H9 (cell line): ENCODE results near the gene DPPA2. TPM values are rescaled to one million over a fixed set of nuclear protein-coding genes. Genes with fewer than 3 reads are reported as not detected.

Source experiments
- DNase-seq: peaks from one replicate; pipeline ENCODE4 v3.0.0-alpha.2; 2017
- H2AFZ ChIP-seq: one replicate; pipeline ENCODE4 v1.6.1; 2013; ENCODE audit warnings: mild to moderate bottlenecking, low read length, control low read depth, moderate library complexity
- H2AK5ac ChIP-seq: 2 replicates; pipeline ENCODE4 v1.6.1; 2013; ENCODE audit warnings: low read length, control low read depth, mixed read lengths; ENCODE audit not compliant: insufficient read length
- H2BK120ac ChIP-seq: one replicate; pipeline ENCODE4 v1.6.1; 2013; ENCODE audit warnings: low read depth, mild to moderate bottlenecking, low read length, control low read depth, inconsistent platforms; ENCODE audit not compliant: poor library complexity, severe bottlenecking
- H2BK12ac ChIP-seq: 2 replicates; pipeline ENCODE4 v1.6.1; 2013; ENCODE audit warnings: low read length, control low read depth, mixed read lengths, low read depth; ENCODE audit not compliant: insufficient read length
- H2BK15ac ChIP-seq: 2 replicates; pipeline ENCODE4 v1.6.1; 2013; ENCODE audit warnings: low read depth, low read length, control low read depth
- H2BK20ac ChIP-seq: one replicate; pipeline ENCODE4 v1.6.1; 2013; ENCODE audit warnings: low read depth, mild to moderate bottlenecking, low read length, control low read depth, inconsistent platforms; ENCODE audit not compliant: poor library complexity, severe bottlenecking
- H2BK5ac ChIP-seq: 2 replicates; pipeline ENCODE4 v1.6.1; 2013; ENCODE audit warnings: low read length, control low read depth, mixed read lengths; ENCODE audit not compliant: insufficient read length
- H3K14ac ChIP-seq: 2 replicates; pipeline ENCODE4 v1.6.1; 2013; ENCODE audit warnings: low read length, control low read depth; ENCODE audit not compliant: insufficient read depth
- H3K18ac ChIP-seq: 2 replicates; pipeline ENCODE4 v1.6.1; 2013; ENCODE audit warnings: low read depth, mild to moderate bottlenecking, mixed read lengths, low read length, control low read depth; ENCODE audit not compliant: insufficient read length
- H3K23ac ChIP-seq: 2 replicates; pipeline ENCODE4 v1.6.1; 2013; ENCODE audit warnings: low read length, control low read depth, mixed read lengths, low read depth; ENCODE audit not compliant: insufficient read length
- H3K23me2 ChIP-seq: 2 replicates; pipeline ENCODE4 v1.6.1; 2013; ENCODE audit warnings: low read depth, mild to moderate bottlenecking, mixed read lengths, low read length, control low read depth; ENCODE audit not compliant: insufficient read length, poor library complexity, severe bottlenecking
- H3K27ac ChIP-seq: 2 replicates; pipeline ENCODE4 v1.5.1; 2013; ENCODE audit warnings: low read length, control low read depth, mixed read lengths, low read depth; ENCODE audit not compliant: insufficient read length
- H3K27me3 ChIP-seq: 2 replicates; pipeline ENCODE4 v1.6.1; 2013; ENCODE audit warnings: low read length, control low read depth, inconsistent platforms; ENCODE audit not compliant: insufficient read depth
- H3K4ac ChIP-seq: 2 replicates; pipeline ENCODE4 v1.6.1; 2013; ENCODE audit warnings: low read depth, mild to moderate bottlenecking, control low read depth, inconsistent platforms, low read length, moderate library complexity
- H3K4me1 ChIP-seq: 2 replicates; pipeline ENCODE4 v1.6.1; 2013; ENCODE audit warnings: low read length, control low read depth, inconsistent platforms; ENCODE audit not compliant: insufficient read depth
- H3K4me2 ChIP-seq: 2 replicates; pipeline ENCODE4 v1.6.1; 2013; ENCODE audit warnings: low read length, control low read depth, mixed read lengths; ENCODE audit not compliant: insufficient read length, insufficient read depth
- H3K56ac ChIP-seq: 2 replicates; pipeline ENCODE4 v1.6.1; 2013; ENCODE audit warnings: low read depth, mild to moderate bottlenecking, mixed read lengths, low read length, control low read depth; ENCODE audit not compliant: insufficient read length
- H3K79me1 ChIP-seq: 2 replicates; pipeline ENCODE4 v1.6.1; 2013; ENCODE audit warnings: low read depth, mild to moderate bottlenecking, moderate library complexity, low read length, control low read depth, inconsistent platforms; ENCODE audit not compliant: insufficient read depth, poor library complexity, severe bottlenecking
- H3K79me2 ChIP-seq: 2 replicates; pipeline ENCODE4 v1.6.1; 2013; ENCODE audit warnings: low read length, control low read depth, inconsistent platforms; ENCODE audit not compliant: insufficient read depth
- H3K9ac ChIP-seq: 2 replicates; pipeline ENCODE4 v1.6.1; 2013; ENCODE audit warnings: low read length, control low read depth, mixed read lengths; ENCODE audit not compliant: insufficient read length; ENCODE audit errors: extremely low read depth
- H3K9me3 ChIP-seq: one replicate; pipeline ENCODE4 v1.6.1; 2013; ENCODE audit warnings: low read depth, low read length, inconsistent platforms; ENCODE audit not compliant: control insufficient read depth
- H3T11ph ChIP-seq: one replicate; pipeline ENCODE4 v1.6.1; 2013; ENCODE audit warnings: mild to moderate bottlenecking, low read length, control low read depth, inconsistent platforms
- H4K20me1 ChIP-seq: one replicate; pipeline ENCODE4 v1.6.1; 2013; ENCODE audit not compliant: control insufficient read depth, insufficient read length, insufficient read depth
- H4K5ac ChIP-seq: 2 replicates; pipeline ENCODE4 v1.6.1; 2013; ENCODE audit warnings: low read depth, mild to moderate bottlenecking, mixed read lengths, low read length, control low read depth; ENCODE audit not compliant: insufficient read length
- H4K8ac ChIP-seq: replicated peaks from 2 replicates; pipeline ENCODE4 v1.6.1; 2013; ENCODE audit warnings: low read length, control low read depth, mixed read lengths, low read depth; ENCODE audit not compliant: insufficient read length
- H4K91ac ChIP-seq: 2 replicates; pipeline ENCODE4 v1.6.1; 2013; ENCODE audit warnings: low read depth, mild to moderate bottlenecking, moderate library complexity, mixed read lengths, low read length, control low read depth; ENCODE audit not compliant: insufficient read length
- H3K27ac Mint-ChIP-seq, 3 experiments: 2 replicates in 2 of 3; 3 replicates in 1 of 3; pipeline ENCODE4 v1.8.0; 2020 to 2021; ENCODE audit warnings: mixed read lengths in 3 of 3, mild to moderate bottlenecking in 1 of 3, moderate library complexity in 1 of 3
- H3K27me3 Mint-ChIP-seq: 2 replicates; pipeline ENCODE4 v1.8.0; 2021; ENCODE audit warnings: low read depth, mild to moderate bottlenecking, moderate library complexity, mixed read lengths
- H3K36me3 Mint-ChIP-seq, 3 experiments: 2 replicates in 2 of 3; 3 replicates in 1 of 3; pipeline ENCODE4 v1.8.0; 2020 to 2021; ENCODE audit warnings: low read depth in 3 of 3, mixed read lengths in 3 of 3; ENCODE audit not compliant: insufficient read depth in 1 of 3
- H3K4me1 Mint-ChIP-seq, 2 experiments: 2 replicates each; pipeline ENCODE4 v1.8.0; 2020; ENCODE audit warnings: mixed read lengths in 2 of 2
- H3K4me3 Mint-ChIP-seq, 2 experiments: 2 replicates in 1 of 2; 3 replicates in 1 of 2; pipeline ENCODE4 v1.8.0; 2020 to 2021; ENCODE audit warnings: mild to moderate bottlenecking in 2 of 2, mixed read lengths in 2 of 2, moderate library complexity in 1 of 2
- H3K9me3 Mint-ChIP-seq, 2 experiments: 2 replicates in 1 of 2; 3 replicates in 1 of 2; pipeline ENCODE4 v1.8.0; 2020; ENCODE audit warnings: mild to moderate bottlenecking in 2 of 2, mixed read lengths in 2 of 2, moderate library complexity in 1 of 2
- CTCF ChIP-seq: fragments of 200-600 bp; sonication (generic); conservative IDR thresholded peaks from 3 replicates; pipeline ENCODE4 v1.8.0; 2021; ENCODE audit warnings: antibody characterized with exemption, mild to moderate bottlenecking
- WGBS: extraction: QIAGEN DNeasy Blood & Tissue Kit; methylation state at CpG from one replicate; pipeline ENCODE4 v1.1.7; 2013; ENCODE audit warnings: missing lambda C conversion rate, low lambda C conversion rate, mixed read lengths; ENCODE audit not compliant: insufficient read length; ENCODE audit errors: extremely low coverage; 5-methylcytosine and 5-hydroxymethylcytosine counted together
- total RNA-seq: library from RNA; stranded (reverse); gene quantifications from 2 replicates; pipeline ENCODE4 v1.2.1, GENCODE V29; 2021

Gene DPPA2
- total RNA-seq, 1 experiment from 2014 or later, result 3.2 TPM

- Histone ChIP-seq H3K18ac (no peak overlapping the region), H3K9me3 (no peaks in the 10 kb centered on the region), H3K14ac (no peak overlapping the region), H4K20me1 (no peaks in the 10 kb centered on the region), H3K79me2 (no peaks in the 10 kb centered on the region; the same call in 1 of the 2 replicates), H3K56ac (no peak overlapping the region), H2BK20ac (no peak overlapping the region), H3K4me1 (peaks cover 3% of the 10 kb centered on the region; the same call in 1 of the 2 replicates), H4K8ac (no peak overlapping the region), H3K23ac (no peak overlapping the region), H4K91ac (no peak overlapping the region), H2AK5ac (no peak overlapping the region), H3K4me2 (no peak overlapping the region), H2BK12ac (no peak overlapping the region), H2BK5ac (no peak overlapping the region), H4K5ac (no peak overlapping the region), H3K79me1 (peaks cover 6% of the 10 kb centered on the region), H3K27ac (no peak overlapping the region), H3T11ph (no peak overlapping the region), H3K4ac (no peak overlapping the region), H3K23me2 (no peaks in the 10 kb centered on the region), H3K27me3 (no peaks in the 10 kb centered on the region), H2BK15ac (no peak overlapping the region), H2BK120ac (no peak overlapping the region), H2AFZ (no peak overlapping the region), H3K9ac (no peak overlapping the region)
- no CpG with 5 or more reads among the region's 3 CpGs for WGBS
- no peak for TF ChIP-seq CTCF
- 0 out of 5 replicates have a peak, but pooled peaks cover 0 to under 1% of the 10 kb centered on the region in 2 experiments for H3K9me3 Mint-ChIP-seq
- peak overlapping the region in 1 of 3 experiments; percentile 9; a peak in 2 of 7 replicates for H3K27ac Mint-ChIP-seq
- no peak for DNase-seq
- peaks cover 19 to 26% of the 10 kb centered on the region in 2 experiments for H3K4me1 Mint-ChIP-seq
- peaks cover 50 to 60% (median 54%) of the 10 kb centered on the region in 3 experiments for H3K36me3 Mint-ChIP-seq
- H3K4me3 Mint-ChIP-seq, result no peak overlapping the region
- H3K27me3 Mint-ChIP-seq, result no peaks in the 10 kb centered on the region
Observed at GRCh38 chr3:109346770-109347295, 30.5 kb upstream of the DPPA2 start.
